ENCODE results near the gene OGT.
A peak's percentile ranks its signal among the peaks of the same experiment; 100 is the strongest.
"Not testable (repeated sequence)": the region's sequence is repeated elsewhere in the genome, so short reads cannot be mapped to it uniquely, and the experiment has no call there.

OGT gene

DNA sequence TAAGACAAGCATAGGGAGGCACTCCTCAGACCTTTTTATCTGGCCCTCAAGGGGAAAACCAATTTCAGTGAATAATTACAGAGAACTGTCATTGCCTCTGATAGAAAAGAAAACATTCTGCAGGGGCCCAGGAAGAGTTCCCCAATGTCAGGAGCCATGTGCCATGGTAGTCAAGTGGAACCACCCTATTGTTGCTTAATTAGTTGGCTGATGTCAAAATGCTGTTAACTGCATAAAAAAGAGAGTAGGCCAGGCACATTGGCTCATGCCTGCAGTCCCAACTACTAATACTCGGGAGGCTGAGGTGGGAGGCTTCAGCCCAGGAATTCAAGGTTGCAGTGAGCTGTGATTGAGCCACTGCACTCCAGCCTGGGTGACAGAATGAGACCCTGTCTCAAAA lies 28.6 kb upstream of the OGT start:
- no peak overlapping the region for H3K27ac ChIP-seq
- TF ChIP-seq, protein P1, sequence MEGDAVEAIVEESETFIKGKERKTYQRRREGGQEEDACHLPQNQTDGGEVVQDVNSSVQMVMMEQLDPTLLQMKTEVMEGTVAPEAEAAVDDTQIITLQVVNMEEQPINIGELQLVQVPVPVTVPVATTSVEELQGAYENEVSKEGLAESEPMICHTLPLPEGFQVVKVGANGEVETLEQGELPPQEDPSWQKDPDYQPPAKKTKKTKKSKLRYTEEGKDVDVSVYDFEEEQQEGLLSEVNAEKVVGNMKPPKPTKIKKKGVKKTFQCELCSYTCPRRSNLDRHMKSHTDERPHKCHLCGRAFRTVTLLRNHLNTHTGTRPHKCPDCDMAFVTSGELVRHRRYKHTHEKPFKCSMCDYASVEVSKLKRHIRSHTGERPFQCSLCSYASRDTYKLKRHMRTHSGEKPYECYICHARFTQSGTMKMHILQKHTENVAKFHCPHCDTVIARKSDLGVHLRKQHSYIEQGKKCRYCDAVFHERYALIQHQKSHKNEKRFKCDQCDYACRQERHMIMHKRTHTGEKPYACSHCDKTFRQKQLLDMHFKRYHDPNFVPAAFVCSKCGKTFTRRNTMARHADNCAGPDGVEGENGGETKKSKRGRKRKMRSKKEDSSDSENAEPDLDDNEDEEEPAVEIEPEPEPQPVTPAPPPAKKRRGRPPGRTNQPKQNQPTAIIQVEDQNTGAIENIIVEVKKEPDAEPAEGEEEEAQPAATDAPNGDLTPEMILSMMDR (conservative IDR thresholded peaks at IDR 0.05) = no peak

DNA sequence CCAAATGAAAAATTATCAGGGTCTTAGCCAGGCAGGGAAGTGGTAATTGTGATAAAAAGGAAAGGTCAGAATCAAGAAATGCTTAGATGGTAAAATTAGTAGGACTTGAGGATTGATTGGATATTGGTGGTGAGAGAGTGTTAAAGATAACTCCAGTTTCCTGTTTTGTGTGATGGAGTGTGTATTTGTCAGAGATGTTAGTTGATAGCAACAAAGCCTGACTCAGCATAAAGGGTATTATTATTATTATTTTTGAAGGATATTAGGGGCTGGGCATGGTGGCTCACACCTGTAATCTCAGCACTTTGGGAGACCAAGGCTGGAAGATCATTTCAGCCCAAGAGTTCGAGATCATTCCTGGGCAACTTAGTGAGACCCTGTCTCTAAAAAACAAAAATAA lies 23.6 kb upstream of the OGT start:
- TF ChIP-seq, protein P1 (conservative IDR thresholded peaks at IDR 0.05) = no peak
- H3K27ac ChIP-seq = no peak overlapping the region

DNA sequence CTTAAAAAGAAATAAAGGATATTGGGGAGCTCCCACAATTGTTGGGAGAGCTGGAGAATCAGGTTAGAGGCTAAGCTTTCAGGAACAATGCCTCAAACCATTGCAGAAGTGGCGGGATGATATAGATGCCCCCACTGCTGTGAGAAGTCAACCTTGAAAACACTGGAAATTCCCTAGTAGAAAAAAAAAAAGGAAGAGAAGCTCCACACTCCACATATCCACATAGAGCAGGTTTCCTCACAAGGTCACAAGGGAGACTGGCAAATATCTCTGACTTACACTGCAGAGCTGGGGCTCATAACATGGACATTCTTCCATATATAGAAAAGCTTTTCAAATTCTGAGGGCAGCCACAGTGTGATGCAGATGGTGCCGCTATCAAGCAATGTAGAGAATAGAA lies 22.7 kb upstream of the OGT start:
- no peak overlapping the region for H3K27ac ChIP-seq
- TF ChIP-seq, protein P1 (conservative IDR thresholded peaks at IDR 0.05) = no peak

DNA sequence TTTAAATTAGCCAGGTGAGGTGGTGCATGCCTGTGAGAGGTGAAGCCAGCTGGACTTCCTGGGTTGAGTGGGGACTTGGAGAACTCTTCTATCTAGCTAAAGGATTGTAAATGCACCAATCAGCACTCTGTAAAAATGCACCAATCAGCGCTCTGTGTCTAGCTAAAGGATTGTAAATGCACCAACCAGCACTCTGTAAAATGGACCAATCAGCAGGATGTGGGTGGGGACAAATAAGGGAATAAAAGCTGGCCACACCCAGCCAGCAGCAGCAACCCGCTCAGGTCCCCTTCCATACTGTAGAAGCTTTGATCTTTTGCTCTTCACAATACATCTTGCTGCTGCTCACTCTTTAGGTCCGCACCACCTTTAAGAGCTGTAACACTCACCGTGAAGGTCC lies 19.2 kb upstream of the OGT start:
- H3K27ac ChIP-seq = not testable (repeated sequence)

DNA sequence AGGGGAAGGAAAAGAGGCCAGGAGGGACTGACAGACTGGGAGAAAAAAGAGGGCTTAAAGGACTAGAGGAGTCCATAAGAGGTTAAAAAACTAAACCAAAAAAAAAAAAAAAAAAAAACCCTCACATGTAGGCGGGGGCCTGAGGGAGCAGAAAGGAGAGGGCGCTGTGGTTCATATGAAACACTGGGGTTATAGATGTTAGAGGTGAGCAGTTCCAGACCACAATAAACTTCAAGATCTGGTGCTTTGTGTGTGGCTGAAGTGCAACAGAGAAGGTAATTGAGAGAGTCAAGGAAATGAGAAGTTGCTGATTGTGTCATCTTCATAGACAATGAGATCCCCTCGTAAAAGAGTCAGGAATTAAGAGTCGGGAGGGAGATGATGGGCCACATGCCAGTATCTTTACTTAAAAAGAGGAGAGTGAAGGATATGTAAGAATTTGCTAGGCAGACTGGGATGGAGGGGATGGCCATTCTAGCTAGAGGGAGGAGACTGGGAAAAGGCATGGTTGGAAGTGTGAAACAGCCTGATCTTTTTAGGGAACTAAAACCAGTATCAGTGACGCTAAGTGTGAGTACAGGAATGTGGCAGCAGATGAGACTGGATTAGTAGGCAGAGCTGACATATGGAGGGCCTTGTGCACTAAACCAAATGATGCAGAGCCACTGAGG lies 18.4 kb upstream of the OGT start:
- TF ChIP-seq, protein P1 (conservative IDR thresholded peaks at IDR 0.05) = no peak

DNA sequence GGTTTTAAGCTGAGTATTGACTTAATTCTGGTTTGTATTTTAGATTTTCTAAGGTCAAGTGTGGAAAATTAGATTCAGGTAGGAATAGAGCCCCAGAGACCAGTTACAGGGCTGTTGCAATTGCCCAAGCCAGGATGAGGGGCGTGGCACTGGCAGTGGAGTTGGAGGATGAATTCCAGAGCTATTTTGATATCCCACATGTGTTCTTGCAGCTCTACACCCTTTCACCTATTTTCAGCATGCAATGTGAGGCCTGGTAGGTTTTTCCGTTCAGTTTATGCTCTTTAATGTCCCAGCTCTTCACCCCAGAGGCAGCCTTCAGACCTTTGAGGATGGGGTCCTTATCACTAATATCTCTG lies 17.9 kb upstream of the OGT start:
- TF ChIP-seq, protein P1 (conservative IDR thresholded peaks at IDR 0.05) = no peak
- H3K27ac ChIP-seq = no peak overlapping the region

More for the DNA sequence above, 18.4 kb upstream of the OGT start:
- H3K27ac ChIP-seq = no peak overlapping the region

DNA sequence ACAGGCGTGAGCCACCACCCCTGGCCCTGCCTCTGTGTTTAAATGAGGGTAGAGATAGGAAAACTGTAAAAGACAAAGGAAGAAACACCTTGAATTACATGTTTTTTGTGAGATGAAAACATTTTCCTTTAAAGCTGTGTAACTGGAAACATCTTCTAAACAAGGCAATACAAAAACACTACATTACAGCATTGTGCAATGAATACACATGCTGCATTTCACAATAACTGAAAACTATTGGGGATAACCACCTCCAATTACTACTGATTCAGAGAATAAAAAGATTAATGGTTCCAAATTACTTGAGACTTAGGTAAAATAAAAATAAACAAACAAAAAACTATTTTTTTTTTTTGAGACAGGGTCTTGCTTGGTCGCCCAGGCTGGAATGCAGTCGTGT lies 7.6 kb upstream of the OGT start:
- TF ChIP-seq, protein P1 (conservative IDR thresholded peaks at IDR 0.05) = no peak
- H3K27ac ChIP-seq = no peak overlapping the region

DNA sequence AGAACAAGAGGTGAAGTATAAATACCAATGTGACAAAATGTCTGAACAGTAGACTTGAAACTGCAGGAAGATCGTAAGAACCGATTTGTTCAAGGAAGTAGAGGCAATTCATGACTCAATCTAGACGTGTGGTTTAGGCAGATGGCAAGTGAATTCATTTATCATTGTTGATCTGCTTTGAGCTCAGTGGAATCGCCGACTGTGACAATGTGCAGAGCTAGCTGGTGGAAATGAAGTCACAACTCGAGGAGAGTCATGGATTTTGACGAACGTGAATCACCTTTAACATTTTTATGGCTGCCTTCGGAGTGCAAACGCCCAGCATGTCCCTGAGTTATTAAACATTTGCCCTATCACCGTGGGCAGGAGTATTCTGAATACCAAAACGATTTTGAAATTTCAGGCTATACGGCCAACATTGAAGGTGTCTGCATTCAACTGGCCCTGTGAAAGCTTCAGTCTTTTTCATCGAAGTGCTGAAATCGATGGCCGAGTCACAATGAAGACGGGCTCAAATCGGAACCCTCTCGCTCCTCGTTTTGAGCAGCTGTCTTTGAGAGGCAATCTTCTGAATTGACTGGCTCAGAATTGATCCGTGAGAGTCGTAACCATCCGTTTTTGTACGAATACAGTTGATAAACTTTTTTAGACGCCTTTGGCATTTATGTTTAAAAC lies 689 bp upstream of the OGT start:
- TF ChIP-seq, protein P1 (conservative IDR thresholded peaks at IDR 0.05) = no peak
- peak overlapping the region; percentile 86 for H3K27ac ChIP-seq
